IPS DF 4.7 (cell line): Measurements from ENCODE around the gene EIF2A.

Source experiments
- DNase-seq: peaks from one replicate; pipeline ENCODE4 v3.0.0-alpha.2; 2013; ENCODE audit warnings: low spot score; ENCODE audit errors: extremely low read depth

The EIF2A gene

GRCh38 chr3:150635076-150635475, 88.5 kb downstream of the EIF2A start:
- DNase-seq, result no peak

GRCh38 chr3:150635526-150635925, 88.9 kb downstream of the EIF2A start:
- no peak for DNase-seq
